Fibroblast of skin of back (primary cell): ENCODE results near the gene L3HYPDH. TPM values are rescaled to one million over a fixed set of nuclear protein-coding genes. Genes with fewer than 3 reads are reported as not detected.

Experiments
- DNase-seq: peaks from one replicate; pipeline ENCODE4 v3.0.0-alpha.2; 2013
- polyA plus RNA-seq, 2 experiments: library from polyadenylated mRNA; unstranded; fragments of 120-200 nt; gene quantifications; one replicate each; pipeline ENCODE4 v1.2.1, GENCODE V29; 2013; ENCODE audit not compliant: insufficient read length in 2 of 2

The L3HYPDH gene
- polyA plus RNA-seq (2013, experiment 1 of 2; ENCODE audit: insufficient read length): 35.4 TPM
- polyA plus RNA-seq (2013, experiment 2 of 2; ENCODE audit: insufficient read length): 45.9 TPM

- DNase-seq: peak; percentile 96
Measured at GRCh38 chr14:59483819-59484638, at the start of gene L3HYPDH, which contains the start of gene JKAMP. L3HYPDH (minus strand) TSS chr14:59484408; CDS start chr14:59484316, 92 bp downstream. JKAMP (plus strand) TSS chr14:59484517; CDS start chr14:59484590, 73 bp downstream.

GRCh38 chr14:59532419-59532818 lies 48.2 kb upstream of the L3HYPDH start:
- DNase-seq: no peak

- no peak for DNase-seq
Measured at GRCh38 chr14:59530349-59530748, 46.1 kb upstream of the L3HYPDH start.

- DNase-seq: no peak
Measured at GRCh38 chr14:59529189-59529588, 45.0 kb upstream of the L3HYPDH start.

GRCh38 chr14:59520224-59520623 lies 36.0 kb upstream of the L3HYPDH start:
- DNase-seq: no peak

- no peak for DNase-seq
Measured at GRCh38 chr14:59511916-59512575, 27.8 kb upstream of the L3HYPDH start.

GRCh38 chr14:59510966-59511365 lies 26.8 kb upstream of the L3HYPDH start:
- no peak for DNase-seq

- no peak for DNase-seq
Measured at GRCh38 chr14:59510001-59510400, 25.8 kb upstream of the L3HYPDH start.

GRCh38 chr14:59509101-59509500 lies 24.9 kb upstream of the L3HYPDH start:
- DNase-seq: no peak

- no peak for DNase-seq
Measured at GRCh38 chr14:59507752-59508103, 23.5 kb upstream of the L3HYPDH start.

- peak; percentile 41 for DNase-seq
Measured at GRCh38 chr14:59507063-59507751, 23.0 kb upstream of the L3HYPDH start.

- no peak for DNase-seq
Measured at GRCh38 chr14:59503256-59503655, 19.0 kb upstream of the L3HYPDH start.

- no peak for DNase-seq
Measured at GRCh38 chr14:59500732-59501131, 16.5 kb upstream of the L3HYPDH start.

GRCh38 chr14:59492384-59492783 lies 8.2 kb upstream of the L3HYPDH start:
- DNase-seq: no peak

- DNase-seq: no peak
Measured at GRCh38 chr14:59490756-59491155, 6.5 kb upstream of the L3HYPDH start.

- no peak for DNase-seq
Measured at GRCh38 chr14:59484639-59485175, 499 bp upstream of the L3HYPDH start.

GRCh38 chr14:59483363-59483762 lies 845 bp downstream of the L3HYPDH start:
- peak; percentile 62 for DNase-seq

- peak; percentile 95 for DNase-seq
Measured at GRCh38 chr14:59482541-59483331, 1.5 kb downstream of the L3HYPDH start.

- DNase-seq: peak; percentile 74
Measured at GRCh38 chr14:59481871-59482540, 2.2 kb downstream of the L3HYPDH start.

- DNase-seq: no peak
Measured at GRCh38 chr14:59481407-59481806, 2.8 kb downstream of the L3HYPDH start.

GRCh38 chr14:59480166-59480565 lies 4.0 kb downstream of the L3HYPDH start:
- DNase-seq: no peak
